Ovary (tissue), 3 donors: Measurements from ENCODE around the gene WDR82.

Experiments
- CTCF ChIP-seq, 3 donors: fragments of 450-650 bp in 2 of 3; fragments of 200-600 bp in 1 of 3; IDR thresholded peaks; one replicate each; pipeline versions ENCODE4 v1.5.1 to v1.8.0; 2016 to 2022; ENCODE audit warnings: antibody characterized with exemption in 3 of 3, mild to moderate bottlenecking in 1 of 3
- EP300 ChIP-seq: sonication (generic); formaldehyde crosslinking; IDR thresholded peaks from one replicate; pipeline ENCODE4 v1.6.1; 2017; ENCODE audit warnings: antibody characterized with exemption
- POLR2A ChIP-seq: fragments of 450-650 bp; IDR thresholded peaks from one replicate; pipeline ENCODE4 v1.6.1; 2017; ENCODE audit warnings: antibody characterized with exemption, mild to moderate bottlenecking, moderate library complexity
- donor health status: DM: no; HTN: no; CAD: no.

- TF ChIP-seq CTCF (IDR thresholded peaks at IDR 0.05) (no peak), POLR2A (no peak), EP300 (no peak)
These were observed 8.3 kb upstream of the WDR82 start for GRCh38 chr3:52286777-52287110.
